T-helper 22 cell (primary cell): ENCODE results near the gene OR52E4.

Experiments
- DNase-seq: peaks from one replicate; pipeline ENCODE4 v3.0.0-alpha.2; 2020; ENCODE audit warnings: low read depth

The OR52E4 gene

GRCh38 chr11:5929571-5930368 lies 49.3 kb downstream of the OR52E4 start:
- no peak for DNase-seq

- DNase-seq = no peak
Observed at GRCh38 chr11:5930614-5931013, 50.2 kb downstream of the OR52E4 start.

GRCh38 chr11:5931061-5931460 lies 50.6 kb downstream of the OR52E4 start:
- no peak for DNase-seq

GRCh38 chr11:5932671-5933070 lies 52.2 kb downstream of the OR52E4 start:
- no peak for DNase-seq

GRCh38 chr11:5933116-5933515 lies 52.7 kb downstream of the OR52E4 start:
- no peak for DNase-seq
